Upper lobe of right lung (tissue), 1 donor: ENCODE data around the gene TBL1X. TPM values are rescaled to one million over a fixed set of nuclear protein-coding genes. Genes with fewer than 3 reads are reported as not detected.
"Not testable (repeated sequence)": the region's sequence is repeated elsewhere in the genome, so short reads cannot be mapped to it uniquely, and the experiment has no call there.

Experiments
- ATAC-seq: fragments of 200-7000 bp; cut with Tn5 transposase; one replicate; pipeline ENCODE4 v1.9.1; 2020; ENCODE audit warnings: mild to moderate bottlenecking, moderate library complexity
- DNase-seq: peaks from one replicate; pipeline ENCODE4 v3.0.0-alpha.2; 2020
- H3K27ac ChIP-seq: fragments of 200-600 bp; one replicate; pipeline ENCODE4 v1.8.0; 2022
- H3K27me3 ChIP-seq: fragments of 200-600 bp; one replicate; pipeline ENCODE4 v1.8.0; 2022; ENCODE audit warnings: mild to moderate bottlenecking
- H3K36me3 ChIP-seq: fragments of 200-600 bp; one replicate; pipeline ENCODE4 v1.8.0; 2022
- H3K4me1 ChIP-seq: fragments of 200-600 bp; one replicate; pipeline ENCODE4 v1.8.0; 2022
- H3K4me3 ChIP-seq: fragments of 200-600 bp; one replicate; pipeline ENCODE4 v1.8.0; 2022; ENCODE audit warnings: mild to moderate bottlenecking
- H3K9me3 ChIP-seq: fragments of 200-600 bp; one replicate; pipeline ENCODE4 v1.8.0; 2022
- intact Hi-C: fragments of 100-400 bp; cut with DNase I; formaldehyde crosslinking; loops from one replicate; pipeline ENCODE4 v1.11.0; 2022
- total RNA-seq: library from RNA; stranded (reverse); fragmentation: NEBNext Ultra II Directional; extraction: Animal tissue kit (Norgen Biotek cat#: 25700); gene quantifications from one replicate; pipeline ENCODE4 v1.2.1, GENCODE V29; 2021
- TF ChIP-seq, protein P1 (sequence below): fragments of 200-600 bp; IDR thresholded peaks from one replicate; pipeline ENCODE4 v1.8.0; 2022; ENCODE audit warnings: antibody characterized with exemption
- donor health status: DM: no; HTN: yes; CAD: no; lungs with severe emphysema.

Gene TBL1X
- total RNA-seq, 1 donor from 2014 or later = 18.4 TPM

DNA sequence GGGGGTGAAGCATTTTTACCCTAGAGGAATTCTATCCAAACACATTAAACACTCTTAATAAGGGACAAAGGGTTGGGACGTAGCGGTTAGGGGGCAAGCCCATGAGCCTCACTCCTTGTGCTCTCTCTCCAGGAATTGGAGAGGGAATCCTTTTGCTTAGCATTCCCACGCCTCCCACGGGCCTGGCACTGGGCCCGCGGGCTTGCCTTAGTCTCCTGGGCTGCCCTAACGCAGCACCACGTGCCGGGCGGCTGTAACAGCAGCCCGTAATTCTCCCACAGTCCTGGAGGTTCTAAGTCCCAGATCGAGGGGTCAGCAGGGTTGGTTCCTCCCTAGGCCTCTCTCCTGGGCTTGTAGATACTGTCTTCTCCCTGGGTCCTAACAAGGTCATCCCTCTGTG, 67.5 kb downstream of the TBL1X start:
- TF ChIP-seq, protein P1, sequence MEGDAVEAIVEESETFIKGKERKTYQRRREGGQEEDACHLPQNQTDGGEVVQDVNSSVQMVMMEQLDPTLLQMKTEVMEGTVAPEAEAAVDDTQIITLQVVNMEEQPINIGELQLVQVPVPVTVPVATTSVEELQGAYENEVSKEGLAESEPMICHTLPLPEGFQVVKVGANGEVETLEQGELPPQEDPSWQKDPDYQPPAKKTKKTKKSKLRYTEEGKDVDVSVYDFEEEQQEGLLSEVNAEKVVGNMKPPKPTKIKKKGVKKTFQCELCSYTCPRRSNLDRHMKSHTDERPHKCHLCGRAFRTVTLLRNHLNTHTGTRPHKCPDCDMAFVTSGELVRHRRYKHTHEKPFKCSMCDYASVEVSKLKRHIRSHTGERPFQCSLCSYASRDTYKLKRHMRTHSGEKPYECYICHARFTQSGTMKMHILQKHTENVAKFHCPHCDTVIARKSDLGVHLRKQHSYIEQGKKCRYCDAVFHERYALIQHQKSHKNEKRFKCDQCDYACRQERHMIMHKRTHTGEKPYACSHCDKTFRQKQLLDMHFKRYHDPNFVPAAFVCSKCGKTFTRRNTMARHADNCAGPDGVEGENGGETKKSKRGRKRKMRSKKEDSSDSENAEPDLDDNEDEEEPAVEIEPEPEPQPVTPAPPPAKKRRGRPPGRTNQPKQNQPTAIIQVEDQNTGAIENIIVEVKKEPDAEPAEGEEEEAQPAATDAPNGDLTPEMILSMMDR = no peak
- no peaks in the 10 kb centered on the region for H3K9me3 ChIP-seq
- no peak overlapping the region for H3K4me3 ChIP-seq
- no peak overlapping the region for H3K27ac ChIP-seq
- intact Hi-C loops = no loop called here
- no peaks in the 10 kb centered on the region for H3K4me1 ChIP-seq
- DNase-seq (no peak), ATAC-seq (no peak)
- H3K36me3 ChIP-seq = no peaks in the 10 kb centered on the region
- no peaks in the 10 kb centered on the region for H3K27me3 ChIP-seq

DNA sequence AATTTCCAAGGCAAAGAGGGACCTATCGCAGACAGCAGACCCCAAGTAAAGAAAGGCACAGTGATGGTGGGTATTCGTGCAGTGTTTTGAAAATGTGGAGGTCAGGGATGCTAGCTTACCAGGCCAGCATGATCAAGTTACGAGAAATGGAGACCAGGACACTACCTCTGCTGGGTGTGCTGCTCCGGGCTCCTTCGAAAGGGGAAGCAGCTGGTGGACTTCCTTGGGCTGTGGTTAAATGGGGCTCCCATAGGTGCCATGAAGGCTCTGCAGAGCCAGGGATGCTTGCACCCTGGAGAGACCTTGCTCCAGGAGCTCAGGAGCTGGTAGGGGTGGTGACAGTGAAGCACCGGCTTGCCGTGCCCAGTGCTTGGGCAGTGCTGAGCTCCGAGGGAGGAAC, 68.8 kb downstream of the TBL1X start:
- TF ChIP-seq, protein P1 = no peak
- no peak overlapping the region for H3K4me3 ChIP-seq
- no peaks in the 10 kb centered on the region for H3K9me3 ChIP-seq
- intact Hi-C loops = no loop called here
- H3K4me1 ChIP-seq = no peaks in the 10 kb centered on the region
- no peak for ATAC-seq
- H3K36me3 ChIP-seq = no peaks in the 10 kb centered on the region
- no peak for DNase-seq
- no peak overlapping the region for H3K27ac ChIP-seq
- H3K27me3 ChIP-seq = no peaks in the 10 kb centered on the region

DNA sequence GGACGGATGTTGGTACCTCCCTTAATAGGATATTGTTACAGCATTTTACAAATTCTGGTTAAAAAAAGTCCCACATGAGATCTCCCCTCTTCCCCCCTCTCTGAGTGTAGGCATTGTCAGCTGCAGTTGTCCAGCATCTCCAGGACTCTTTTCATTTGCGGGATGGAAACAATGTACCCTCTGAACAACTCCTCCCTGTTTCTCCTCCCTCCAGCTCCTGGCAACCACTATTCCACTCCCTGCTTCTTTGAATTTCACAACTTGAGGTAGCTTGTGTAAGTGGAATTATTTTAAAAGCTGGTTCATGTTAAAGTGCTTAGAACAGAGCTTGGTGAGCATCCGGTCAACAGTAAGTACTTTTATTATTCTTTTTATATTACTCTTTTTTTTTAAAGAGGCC, 69.8 kb downstream of the TBL1X start:
- Histone ChIP-seq H3K9me3 (no peaks in the 10 kb centered on the region), H3K27me3 (no peaks in the 10 kb centered on the region), H3K36me3 (no peaks in the 10 kb centered on the region), H3K27ac (no peak overlapping the region), H3K4me1 (no peaks in the 10 kb centered on the region), H3K4me3 (no peak overlapping the region)
- intact Hi-C loops = no loop called here
- DNase-seq = no peak
- no peak for ATAC-seq
- TF ChIP-seq, protein P1 = no peak

DNA sequence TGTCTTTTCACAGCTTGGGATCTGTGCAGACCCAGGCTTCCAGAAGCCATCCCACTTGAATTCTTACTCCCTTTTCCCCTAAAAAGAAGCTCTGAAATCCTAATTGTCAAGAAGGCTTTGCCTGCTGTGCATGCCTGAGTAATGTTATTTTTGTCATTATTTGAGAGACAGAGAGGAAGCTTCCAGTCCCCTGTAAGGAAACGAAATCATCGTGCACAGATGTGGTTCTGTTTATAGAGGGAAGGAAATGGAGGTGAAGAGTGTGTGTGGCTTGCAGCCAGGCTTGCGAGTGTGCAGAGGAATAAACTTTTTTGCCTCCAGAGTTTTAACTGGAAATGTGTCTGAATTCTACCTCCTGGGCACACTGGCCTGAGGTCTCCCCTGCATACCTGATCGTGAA, 70.2 kb downstream of the TBL1X start:
- no peaks in the 10 kb centered on the region for H3K4me1 ChIP-seq
- no peaks in the 10 kb centered on the region for H3K27me3 ChIP-seq
- no peak overlapping the region for H3K27ac ChIP-seq
- DNase-seq = no peak
- no peaks in the 10 kb centered on the region for H3K36me3 ChIP-seq
- no peak for ATAC-seq
- no peaks in the 10 kb centered on the region for H3K9me3 ChIP-seq
- TF ChIP-seq, protein P1 = no peak
- intact Hi-C loops = no loop called here
- H3K4me3 ChIP-seq = no peak overlapping the region

DNA sequence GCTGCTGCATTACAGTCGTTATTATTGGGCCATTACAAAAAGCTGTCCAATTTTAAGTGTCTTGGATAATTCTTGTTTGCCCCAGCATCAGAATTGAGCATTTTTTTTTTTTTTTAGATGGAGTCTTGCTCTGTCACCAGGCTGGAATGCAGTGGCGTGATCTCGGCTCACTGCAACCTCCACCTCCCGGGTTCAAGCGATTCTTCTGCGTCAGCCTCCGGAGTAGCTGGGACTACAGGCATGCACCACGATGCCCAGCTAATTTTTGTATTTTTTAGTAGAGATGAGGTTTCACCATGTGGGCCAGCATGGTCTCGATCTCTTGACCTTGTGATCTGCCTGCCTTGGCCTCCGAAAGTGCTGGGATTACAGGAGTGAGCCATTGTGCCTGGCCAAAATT, 71.3 kb downstream of the TBL1X start:
- H3K4me1 ChIP-seq, DNase-seq, ATAC-seq, H3K36me3 ChIP-seq, H3K27ac ChIP-seq, intact Hi-C loops, H3K4me3 ChIP-seq, H3K9me3 ChIP-seq, H3K27me3 ChIP-seq: not testable (repeated sequence)

DNA sequence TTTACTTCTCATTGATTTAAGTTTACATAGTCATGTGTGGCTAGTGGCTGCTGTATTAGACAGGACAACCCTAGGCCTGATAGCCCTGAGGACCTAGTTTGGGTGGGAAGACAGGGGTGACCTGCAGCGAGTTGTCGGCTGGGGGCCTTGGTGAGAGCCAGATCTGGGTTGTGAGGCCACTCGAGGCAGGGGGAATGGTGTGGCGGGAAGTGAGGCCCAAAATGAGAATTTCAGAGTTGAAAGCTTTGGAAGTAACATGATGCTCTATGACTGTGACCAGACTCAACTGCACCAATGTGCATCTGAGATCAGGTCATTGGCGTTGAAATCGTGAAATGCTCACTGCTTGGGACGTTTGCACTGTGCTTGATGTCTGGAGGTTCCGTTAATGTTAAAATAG, 72.9 kb downstream of the TBL1X start:
- no peaks in the 10 kb centered on the region for H3K9me3 ChIP-seq
- H3K36me3 ChIP-seq = no peaks in the 10 kb centered on the region
- ATAC-seq (no peak), DNase-seq (no peak)
- TF ChIP-seq, protein P1 = no peak
- no peaks in the 10 kb centered on the region for H3K4me1 ChIP-seq
- intact Hi-C loops = no loop called here
- no peak overlapping the region for H3K27ac ChIP-seq
- no peak overlapping the region for H3K4me3 ChIP-seq
- H3K27me3 ChIP-seq = no peaks in the 10 kb centered on the region
